ENCODE data around the gene GZMB.

DNA sequence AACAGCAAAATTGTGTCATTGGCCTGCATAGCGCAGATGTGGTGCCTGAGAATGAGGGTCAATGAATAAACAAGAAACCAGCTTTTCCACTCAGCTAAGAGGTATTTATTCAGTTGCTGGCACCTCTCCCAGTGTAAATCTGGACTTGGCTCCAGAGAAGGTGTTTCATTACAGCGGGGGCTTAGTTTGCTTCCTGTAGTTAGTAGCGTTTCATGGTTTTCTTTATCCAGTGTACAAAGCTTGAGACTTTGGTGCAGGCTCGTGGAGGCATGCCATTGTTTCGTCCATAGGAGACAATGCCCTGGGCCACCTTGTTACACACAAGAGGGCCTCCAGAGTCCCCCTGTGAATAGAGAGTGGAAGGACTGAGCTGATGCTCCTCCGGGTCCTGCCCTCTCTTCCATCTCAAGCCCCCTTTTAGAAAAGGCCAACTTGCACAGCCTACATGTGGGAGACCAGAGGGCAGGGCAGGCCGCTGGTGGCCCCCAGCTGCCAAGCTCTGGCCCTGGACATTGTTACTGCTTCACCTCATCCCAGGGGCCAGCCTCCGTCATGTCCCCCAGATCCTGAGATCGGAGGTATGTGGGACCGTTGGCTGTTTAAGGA lies 3.0 kb downstream of the GZMB start:
- TF ChIP-seq, protein P1, sequence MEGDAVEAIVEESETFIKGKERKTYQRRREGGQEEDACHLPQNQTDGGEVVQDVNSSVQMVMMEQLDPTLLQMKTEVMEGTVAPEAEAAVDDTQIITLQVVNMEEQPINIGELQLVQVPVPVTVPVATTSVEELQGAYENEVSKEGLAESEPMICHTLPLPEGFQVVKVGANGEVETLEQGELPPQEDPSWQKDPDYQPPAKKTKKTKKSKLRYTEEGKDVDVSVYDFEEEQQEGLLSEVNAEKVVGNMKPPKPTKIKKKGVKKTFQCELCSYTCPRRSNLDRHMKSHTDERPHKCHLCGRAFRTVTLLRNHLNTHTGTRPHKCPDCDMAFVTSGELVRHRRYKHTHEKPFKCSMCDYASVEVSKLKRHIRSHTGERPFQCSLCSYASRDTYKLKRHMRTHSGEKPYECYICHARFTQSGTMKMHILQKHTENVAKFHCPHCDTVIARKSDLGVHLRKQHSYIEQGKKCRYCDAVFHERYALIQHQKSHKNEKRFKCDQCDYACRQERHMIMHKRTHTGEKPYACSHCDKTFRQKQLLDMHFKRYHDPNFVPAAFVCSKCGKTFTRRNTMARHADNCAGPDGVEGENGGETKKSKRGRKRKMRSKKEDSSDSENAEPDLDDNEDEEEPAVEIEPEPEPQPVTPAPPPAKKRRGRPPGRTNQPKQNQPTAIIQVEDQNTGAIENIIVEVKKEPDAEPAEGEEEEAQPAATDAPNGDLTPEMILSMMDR (IDR thresholded peaks at IDR 0.05; ENCODE audit: low read length), result no peak
- no peak for TF ChIP-seq EZH2 (IDR thresholded peaks at IDR 0.05; ENCODE audit: borderline replicate concordance, low read length)

Measured in OCI-LY1 (cell line).